T-cell (primary cell): ENCODE measurements around the gene GIGYF1. TPM values are rescaled to one million over a fixed set of nuclear protein-coding genes. Genes with fewer than 3 reads are reported as not detected.
A peak's percentile ranks its signal among the peaks of the same experiment; 100 is the strongest.

Experiments
- ATAC-seq, 4 experiments: fragments of 200-7000 bp in 3 of 4; fragments of 150-1000 bp in 1 of 4; cut with Tn5 transposase; replicated peaks in 1 of 4; 1 replicate in 3 of 4; 2 replicates in 1 of 4; pipeline ENCODE4 v1.10.0; 2021; ENCODE audit warnings: moderate library complexity in 3 of 4, mild to moderate bottlenecking in 2 of 4, moderate number of reproducible peaks in 1 of 4
- CTCF ChIA-PET, 2 donors: fragments of 300-600 bp; sonication (Branson Sonifier 250); formaldehyde crosslinking; loops; one replicate each; lab custom pipeline; 2022; ENCODE audit warnings: antibody characterized with exemption in 2 of 2; lab: Charles Lee
- POLR2A ChIA-PET, 2 donors: fragments of 300-600 bp; sonication (Branson Sonifier 250); formaldehyde crosslinking; loops; one replicate each; lab custom pipeline; 2022; ENCODE audit warnings: antibody characterized with exemption in 2 of 2; lab: Charles Lee
- DNase-seq, 35 experiments: peaks; one replicate each; pipeline versions ENCODE4 v3.0.0 to v3.0.0-alpha.2; 2013 to 2023
- H3K27ac ChIP-seq: one replicate; pipeline ENCODE4 v1.5.1; 2013; ENCODE audit warnings: low read length
- H3K27me3 ChIP-seq, 2 experiments: replicated peaks in 1 of 2; 1 replicate in 1 of 2; 2 replicates in 1 of 2; pipeline versions ENCODE4 v1.6.1 to v1.7.0; 2013; ENCODE audit warnings: low read length in 1 of 2, mixed read lengths in 1 of 2; ENCODE audit not compliant: control insufficient read depth in 2 of 2, insufficient read depth in 2 of 2; ENCODE audit errors: extremely low read depth in 1 of 2
- H3K36me3 ChIP-seq, 2 donors: 1 replicate in 1 of 2; 2 replicates in 1 of 2; pipeline versions ENCODE4 v1.6.1 to v1.7.0; 2013; ENCODE audit warnings: low read length in 1 of 2; ENCODE audit not compliant: control insufficient read depth in 2 of 2, insufficient read depth in 1 of 2; ENCODE audit errors: extremely low read depth in 1 of 2
- H3K4me1 ChIP-seq, 2 experiments: 1 replicate in 1 of 2; 2 replicates in 1 of 2; pipeline versions ENCODE4 v1.6.1 to v1.7.0; 2013; ENCODE audit warnings: low read length in 2 of 2, mixed read lengths in 1 of 2; ENCODE audit not compliant: insufficient read depth in 2 of 2, control insufficient read depth in 1 of 2; ENCODE audit errors: extremely low read depth in 1 of 2
- H3K4me3 ChIP-seq, 2 donors: 1 replicate in 1 of 2; 2 replicates in 1 of 2; pipeline versions ENCODE4 v1.5.1 to v1.7.0; 2013; ENCODE audit warnings: mild to moderate bottlenecking in 2 of 2, low read length in 1 of 2, moderate library complexity in 1 of 2; ENCODE audit not compliant: control insufficient read depth in 1 of 2; ENCODE audit errors: extremely low read depth in 1 of 2
- H3K9me3 ChIP-seq: 2 replicates; pipeline ENCODE4 v1.7.0; 2013
- H3K27ac Mint-ChIP-seq, 2 donors: one replicate each; pipeline ENCODE4 v1.8.0; 2020 to 2021; ENCODE audit warnings: mild to moderate bottlenecking in 2 of 2, mixed read lengths in 2 of 2
- H3K27me3 Mint-ChIP-seq, 2 donors: one replicate each; pipeline ENCODE4 v1.8.0; 2021 to 2022; ENCODE audit warnings: mixed read lengths in 2 of 2
- H3K36me3 Mint-ChIP-seq: one replicate; pipeline ENCODE4 v1.8.0; 2021; ENCODE audit warnings: mixed read lengths
- H3K4me1 Mint-ChIP-seq, 3 donors: one replicate each; pipeline ENCODE4 v1.8.0; 2020 to 2022; ENCODE audit warnings: mixed read lengths in 3 of 3, mild to moderate bottlenecking in 1 of 3
- H3K4me3 Mint-ChIP-seq, 3 donors: one replicate each; pipeline ENCODE4 v1.8.0; 2020 to 2022; ENCODE audit warnings: mild to moderate bottlenecking in 3 of 3, mixed read lengths in 3 of 3, moderate library complexity in 3 of 3
- H3K9me3 Mint-ChIP-seq, 3 donors: one replicate each; pipeline ENCODE4 v1.8.0; 2020 to 2022; ENCODE audit warnings: mixed read lengths in 3 of 3
- WGBS: methylation state at CpG from one replicate; pipeline ENCODE4 v1.1.5; 2013; ENCODE audit warnings: missing lambda C conversion rate; ENCODE audit not compliant: insufficient coverage; 5-methylcytosine and 5-hydroxymethylcytosine counted together
- total RNA-seq, 35 experiments: library from RNA in 6 of 35; stranded (reverse) in 6 of 35; fragments of 120-200 nt in 1 of 35; gene quantifications; one replicate each; pipeline versions ENCODE4 v1.2.1 to v1.2.4 and lab custom pipeline; 2013 to 2026

The GIGYF1 gene
- total RNA-seq, 5 donors from 2014 or later (not counting 1 experiment from before 2014, with no cell fraction given) = 87.7 to 161 (median 124) TPM

GRCh38 chr7:100693312-100694097, 545 bp downstream of the GIGYF1 start:
- Histone ChIP-seq H3K4me3 (peak overlapping the region; percentile 61 to 64), H3K9me3 (no peaks in the 10 kb centered on the region)
- under 1% methylated on average over 81 of the region's 81 CpGs for WGBS

GRCh38 chr7:100692578-100692961, 1.5 kb downstream of the GIGYF1 start:
- POLR2A ChIA-PET = interaction anchor here in 1 of 2 donors (0.6 kb wide), 1 partner anchor 12 kb away, joined by 3 read pairs; no protein-coding TSS in a partner anchor
- Histone ChIP-seq H3K4me1 (peaks cover 19 to 59% of the 10 kb centered on the region in 2 experiments), H3K27me3 (no peaks in the 10 kb centered on the region), H3K4me3 (peak overlapping the region; percentile 61 to 64), H3K36me3 (peaks cover 8 to 20% of the 10 kb centered on the region in 2 donors), H3K9me3 (no peaks in the 10 kb centered on the region), H3K27ac (no peak overlapping the region)
- CTCF ChIA-PET = interaction anchor here (0.5 to 2.9 kb wide), 9 partner anchors 12 to 227 kb away, joined by 3 to 14 read pairs (median 4); partner anchors contain the start of genes POP7 (in 2 of the 2), FBXO24 (in 1 of the 2) and MOSPD3 (in 1 of the 2)
- 73% methylated on average over 4 of the region's 6 CpGs for WGBS
- H3K36me3 Mint-ChIP-seq = peaks cover 3% of the 10 kb centered on the region
- peaks cover 38 to 41% (median 40%) of the 10 kb centered on the region in 3 donors for H3K4me1 Mint-ChIP-seq
- ATAC-seq = no peak
- H3K4me3 Mint-ChIP-seq = peak overlapping the region; percentile 90 to 95 (median 91)
- H3K27ac Mint-ChIP-seq = peak overlapping the region; percentile 39 to 87
- no peak for DNase-seq
- H3K27me3 Mint-ChIP-seq = no peaks in the 10 kb centered on the region
- H3K9me3 Mint-ChIP-seq = no peaks in the 10 kb centered on the region

More at GRCh38 chr7:100693312-100694097, 545 bp downstream of the GIGYF1 start:
- no peak for DNase-seq
- Mint-ChIP-seq H3K9me3 (no peaks in the 10 kb centered on the region), H3K4me1 (peaks cover 38 to 41% (median 40%) of the 10 kb centered on the region in 3 donors), H3K4me3 (peak overlapping the region; percentile 90 to 95 (median 91)), H3K27ac (peak overlapping the region; percentile 86 to 87), H3K36me3 (peaks cover 3% of the 10 kb centered on the region), H3K27me3 (no peaks in the 10 kb centered on the region)
- peaks cover 19 to 55% of the 10 kb centered on the region in 2 experiments for H3K4me1 ChIP-seq
- no peaks in the 10 kb centered on the region for H3K27me3 ChIP-seq
- ATAC-seq = peak; percentile 51 to 59 (median 58)
- ChIA-PET CTCF (interaction anchor here (0.6 to 2.9 kb wide), 6 partner anchors 10 to 142 kb away, joined by 3 to 14 read pairs (median 6); partner anchors contain the start of genes POP7 (in 2 of the 2) and FBXO24 (in 1 of the 2)), POLR2A (interaction anchor here in 1 of 2 donors (0.6 kb wide), 1 partner anchor 13 kb away, joined by 3 read pairs; no protein-coding TSS in a partner anchor)
- peaks cover 2 to 11% of the 10 kb centered on the region in 2 donors for H3K36me3 ChIP-seq
- H3K27ac ChIP-seq = no peak overlapping the region

DNA sequence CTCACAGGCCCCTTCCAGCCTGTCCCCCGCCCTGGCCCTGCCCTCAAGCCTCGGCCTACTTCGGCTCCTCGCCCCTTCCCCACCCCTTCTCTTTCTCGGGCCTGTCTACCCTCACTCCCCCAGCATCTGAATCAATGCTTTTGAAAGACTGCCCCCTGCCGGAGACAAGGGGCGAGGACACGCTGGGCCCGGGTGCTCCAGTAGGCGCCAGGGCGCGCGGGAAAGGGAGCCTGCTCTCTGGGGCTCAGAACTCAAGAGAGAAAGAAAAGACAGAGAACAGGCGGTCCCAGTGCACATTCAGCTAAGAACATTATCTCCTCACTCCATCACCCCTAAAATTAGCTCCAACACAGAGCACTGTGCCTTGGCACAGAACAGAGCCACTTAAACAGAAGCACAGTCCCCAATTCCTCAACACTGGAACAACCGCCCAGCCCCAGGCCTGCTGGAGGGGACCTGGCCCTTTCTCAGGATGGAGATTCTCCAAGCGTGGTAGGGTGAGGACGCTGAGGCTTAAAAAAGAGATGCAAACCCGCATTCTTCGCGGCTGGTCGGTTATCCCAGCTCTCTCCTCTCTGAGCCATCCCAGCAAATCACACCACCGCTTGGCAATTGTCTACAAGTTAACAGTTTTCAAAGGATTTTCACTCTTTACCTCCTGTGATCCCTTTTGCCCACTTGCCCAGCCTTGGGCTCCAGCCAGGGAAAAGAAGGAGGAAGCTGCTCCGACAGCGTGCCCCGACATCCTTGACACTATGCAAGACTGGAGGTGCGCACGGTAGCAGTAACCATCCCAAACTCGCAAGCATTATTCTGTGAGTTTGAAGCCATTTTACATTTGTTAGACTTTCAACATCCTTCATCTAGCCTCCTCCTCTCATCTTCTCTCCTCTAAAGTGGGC, 2.1 kb downstream of the GIGYF1 start:
- DNase-seq (peak; percentile 56 to 89 (median 76)), ATAC-seq (peak; percentile 66 to 70 (median 68))
- peaks cover 38 to 41% (median 40%) of the 10 kb centered on the region in 3 donors for H3K4me1 Mint-ChIP-seq
- H3K36me3 ChIP-seq = peaks cover 11 to 27% of the 10 kb centered on the region in 2 donors
- no peak overlapping the region for H3K27ac ChIP-seq
- H3K27me3 Mint-ChIP-seq = no peaks in the 10 kb centered on the region
- no peaks in the 10 kb centered on the region for H3K9me3 ChIP-seq
- peak overlapping the region; percentile 71 to 87 for H3K27ac Mint-ChIP-seq
- peak overlapping the region; percentile 90 to 95 (median 91) for H3K4me3 Mint-ChIP-seq
- H3K4me3 ChIP-seq = peak overlapping the region in 1 of 2 donors; percentile 61
- ChIA-PET POLR2A (interaction anchor here in 1 of 2 donors (0.6 kb wide), 1 partner anchor 142 kb away, joined by 3 read pairs; no protein-coding TSS in a partner anchor), CTCF (interaction anchor here (0.5 to 2.9 kb wide), 25 partner anchors 9 to 1779 kb away, joined by 3 to 14 read pairs (median 4); partner anchors contain the start of genes POP7 (in 2 of the 2), FBXO24 (in 1 of the 2), LRCH4 (in 1 of the 2) and MOSPD3 (in 1 of the 2))
- H3K27me3 ChIP-seq = peaks cover 0 to 2% of the 10 kb centered on the region in 2 experiments
- peaks cover 19 to 59% of the 10 kb centered on the region in 2 experiments for H3K4me1 ChIP-seq
- 25% methylated on average over 15 of the region's 28 CpGs for WGBS
- H3K36me3 Mint-ChIP-seq = peaks cover 3% of the 10 kb centered on the region
- no peaks in the 10 kb centered on the region for H3K9me3 Mint-ChIP-seq

DNA sequence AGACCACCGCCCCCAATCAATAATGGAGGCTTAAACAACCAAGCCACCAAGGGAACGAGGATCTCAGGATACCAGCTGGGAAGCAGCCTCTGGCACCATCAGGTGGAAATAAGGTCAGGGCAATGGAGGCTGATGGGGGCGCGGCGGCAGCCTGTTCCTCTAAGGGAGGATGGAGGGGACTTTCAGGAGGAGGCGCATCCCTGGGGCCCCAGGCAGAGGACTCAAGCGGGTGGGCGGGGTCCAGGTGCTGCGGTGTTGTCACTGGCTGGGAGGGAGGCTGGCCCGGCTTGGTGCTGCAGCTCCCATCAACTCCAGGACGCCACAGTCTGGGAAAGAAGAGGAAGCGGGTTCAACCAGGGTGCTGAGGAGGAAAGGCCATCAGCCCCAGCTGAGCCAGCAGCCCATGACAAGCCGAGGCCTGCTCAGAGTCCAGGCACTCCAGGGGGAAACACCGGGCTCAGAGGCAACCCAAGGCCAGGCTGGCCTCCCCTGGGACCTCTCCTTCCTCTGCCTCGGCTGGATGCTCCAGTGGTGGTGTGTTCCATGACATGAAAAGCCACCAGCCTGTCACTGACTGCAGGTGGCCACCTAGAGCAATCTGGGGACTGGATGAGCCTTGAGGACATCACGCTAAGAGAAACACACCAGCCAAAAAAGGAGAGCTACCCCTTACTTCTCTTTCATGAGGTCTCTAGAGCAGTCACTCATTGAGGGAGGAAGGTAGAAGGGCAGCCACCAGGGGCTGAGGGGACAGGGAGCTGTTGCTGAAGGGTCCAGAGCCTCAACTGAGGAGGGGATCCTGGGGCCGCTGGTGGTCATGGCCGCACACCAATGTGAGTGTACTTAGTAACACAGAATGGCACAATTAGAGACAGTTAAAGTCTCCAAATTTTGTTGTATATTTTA, 4.6 kb downstream of the GIGYF1 start:
- H3K27ac ChIP-seq = no peak overlapping the region
- DNase-seq = no peak
- ChIA-PET CTCF (interaction anchor here (0.6 to 2.0 kb wide), 5 partner anchors 9 to 55 kb away, joined by 3 to 8 read pairs (median 5); partner anchors contain the start of genes GNB2 (in 1 of the 2) and POP7 (in 1 of the 2)), POLR2A (interaction anchor here in 1 of 2 donors (1.5 kb wide), 1 partner anchor 9 kb away, joined by 5 read pairs; no protein-coding TSS in a partner anchor)
- H3K9me3 ChIP-seq = no peaks in the 10 kb centered on the region
- H3K4me1 ChIP-seq = peaks cover 19 to 47% of the 10 kb centered on the region in 2 experiments
- H3K27ac Mint-ChIP-seq = no peak overlapping the region
- H3K4me3 ChIP-seq = no peak overlapping the region
- no peaks in the 10 kb centered on the region for H3K9me3 Mint-ChIP-seq
- H3K36me3 ChIP-seq = peaks cover 23 to 49% of the 10 kb centered on the region in 2 donors
- H3K27me3 Mint-ChIP-seq = no peaks in the 10 kb centered on the region
- ATAC-seq = no peak
- WGBS = 94% methylated on average over 9 of the region's 18 CpGs
- peaks cover 30 to 38% (median 33%) of the 10 kb centered on the region in 3 donors for H3K4me1 Mint-ChIP-seq
- H3K27me3 ChIP-seq = peaks cover 0 to 2% of the 10 kb centered on the region in 2 experiments
- no peak overlapping the region for H3K4me3 Mint-ChIP-seq
- H3K36me3 Mint-ChIP-seq = peaks cover 8% of the 10 kb centered on the region

DNA sequence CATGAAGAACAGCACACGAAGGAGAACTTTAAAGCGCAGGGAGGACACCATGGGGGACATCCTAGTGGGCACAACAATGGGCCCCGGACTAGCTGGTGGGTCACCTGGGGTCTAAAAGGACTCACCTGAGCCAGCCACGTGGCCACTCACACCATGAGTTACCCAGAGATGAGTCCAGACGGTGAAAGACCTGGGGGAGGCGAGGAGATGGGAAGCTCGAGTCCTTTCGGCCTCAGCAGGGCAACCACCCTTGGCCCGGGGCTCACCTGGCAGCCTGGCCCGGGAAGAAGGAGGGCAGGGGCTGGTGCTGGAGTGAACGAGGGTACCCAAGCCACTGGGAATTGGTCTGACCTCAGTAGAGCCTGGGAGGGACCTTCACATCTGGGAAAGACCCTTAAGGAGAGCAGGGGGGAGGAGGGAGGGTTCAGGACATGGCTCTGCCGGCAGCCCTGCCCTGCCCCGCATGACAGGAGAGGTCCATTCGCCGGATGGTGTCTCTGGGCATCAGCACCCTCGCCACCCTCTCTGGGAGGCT, 5.7 kb downstream of the GIGYF1 start:
- H3K27me3 ChIP-seq = peaks cover 0 to 2% of the 10 kb centered on the region in 2 experiments
- WGBS = 92% methylated on average over 13 of the region's 16 CpGs
- no peaks in the 10 kb centered on the region for H3K9me3 ChIP-seq
- peaks cover 30 to 60% of the 10 kb centered on the region in 2 donors for H3K36me3 ChIP-seq
- peaks cover 19 to 45% of the 10 kb centered on the region in 2 experiments for H3K4me1 ChIP-seq
- H3K27ac Mint-ChIP-seq = peak overlapping the region; percentile 37 to 79
- H3K4me3 Mint-ChIP-seq = no peak overlapping the region
- POLR2A ChIA-PET = interaction anchor here in 1 of 2 donors (1.5 kb wide), 1 partner anchor 8 kb away, joined by 5 read pairs; no protein-coding TSS in a partner anchor
- DNase-seq (no peak), ATAC-seq (no peak)
- H3K27ac ChIP-seq = no peak overlapping the region
- CTCF ChIA-PET = interaction anchor here in 1 of 2 donors (0.6 kb wide), 1 partner anchor 56 kb away, joined by 3 read pairs; no protein-coding TSS in a partner anchor
- no peaks in the 10 kb centered on the region for H3K27me3 Mint-ChIP-seq
- peaks cover 29 to 38% (median 33%) of the 10 kb centered on the region in 3 donors for H3K4me1 Mint-ChIP-seq
- no peaks in the 10 kb centered on the region for H3K9me3 Mint-ChIP-seq
- peaks cover 8% of the 10 kb centered on the region for H3K36me3 Mint-ChIP-seq
- no peak overlapping the region for H3K4me3 ChIP-seq
